GM18519 (cell line): ENCODE measurements around the gene YOD1.
A peak's percentile ranks its signal among the peaks of the same experiment; 100 is the strongest.

Experiments
- ATAC-seq: cut with Tn5 transposase; IDR thresholded peaks from one replicate; pipeline ENCODE4 v1.9.1; 2021; ENCODE audit warnings: mild to moderate bottlenecking, moderate library complexity; ENCODE audit not compliant: unreplicated experiment, low FRiP score

Gene YOD1

DNA sequence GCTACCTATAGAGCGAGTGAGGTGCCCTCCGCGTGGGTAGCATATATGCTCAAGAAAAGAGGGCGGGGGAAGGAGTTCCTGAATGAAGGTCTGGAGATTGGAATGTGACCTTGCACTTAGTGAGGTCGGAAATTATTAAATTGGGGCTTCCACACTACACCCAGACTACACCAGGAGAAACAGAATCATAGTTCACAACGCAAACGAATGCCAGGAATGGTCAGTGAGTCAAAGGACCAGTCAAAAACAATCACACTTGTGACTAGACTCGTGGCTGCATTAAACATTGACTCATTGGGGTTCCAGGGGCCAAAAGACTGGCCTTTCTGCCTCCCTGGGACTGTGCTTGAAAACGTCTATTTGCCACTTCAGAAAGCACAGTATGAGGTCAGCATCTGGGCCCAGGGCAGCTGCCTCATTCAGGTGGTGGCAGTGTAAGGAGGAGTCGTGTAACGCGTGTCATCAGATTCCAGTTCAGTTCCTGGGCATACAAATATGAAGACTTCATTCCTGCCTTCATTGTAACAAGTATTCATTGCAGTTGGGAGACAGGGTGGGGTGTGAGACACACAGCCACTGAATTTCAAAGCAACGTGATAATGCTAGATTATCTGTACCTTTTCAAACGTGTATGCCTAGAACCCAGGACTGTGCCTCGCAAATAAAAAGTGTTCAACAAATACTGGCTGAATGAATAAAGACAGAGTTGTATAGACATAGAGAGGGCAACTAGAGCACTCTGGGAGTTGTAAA is at the start of gene YOD1:
Gene YOD1 (minus strand): TSS at position 18 of the 753 bp plus-strand sequence. CDS start 178 bp downstream, outside the sequence.
- ATAC-seq = no peak

DNA sequence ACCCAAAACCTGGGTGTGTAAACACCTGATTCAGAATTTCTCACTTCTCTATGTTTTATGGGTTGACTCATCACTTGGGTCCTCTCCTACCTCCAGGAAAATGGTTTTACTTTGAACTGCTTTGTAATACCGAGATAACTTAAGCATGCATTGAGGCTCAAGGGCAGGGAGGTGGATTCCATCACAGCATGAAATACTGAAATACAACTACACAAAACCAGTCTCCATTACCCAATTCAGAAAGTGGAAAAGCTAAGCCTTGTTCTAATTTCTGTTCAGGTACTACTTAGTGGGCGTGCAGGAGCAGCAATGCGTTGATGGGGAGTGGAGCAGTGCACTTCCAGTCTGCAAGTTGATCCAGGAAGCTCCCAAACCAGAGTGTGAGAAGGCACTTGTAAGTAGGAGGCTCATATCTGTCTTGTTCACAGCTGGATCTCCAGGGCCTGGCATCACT is 46.9 kb upstream of the YOD1 start:
- peak; percentile 81 for ATAC-seq

DNA sequence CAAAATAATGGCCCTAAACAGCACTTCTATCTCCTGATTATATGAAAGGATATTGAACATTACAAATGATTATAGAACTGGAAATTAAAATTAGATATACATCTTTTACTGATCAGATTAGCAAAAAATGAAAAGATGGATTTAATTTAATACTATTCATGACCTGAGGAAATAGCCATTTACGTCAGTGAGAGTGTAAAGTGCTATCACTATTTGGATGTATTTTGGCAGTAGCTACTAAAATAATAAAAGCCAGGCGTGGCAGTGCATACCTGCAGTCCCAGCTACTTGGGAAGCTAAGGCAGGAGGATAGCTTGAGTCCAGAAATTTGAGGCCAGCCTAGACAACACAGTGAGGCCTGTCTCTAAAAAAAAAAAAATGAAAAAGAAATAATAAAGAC is 42.9 kb upstream of the YOD1 start:
- ATAC-seq = no peak

DNA sequence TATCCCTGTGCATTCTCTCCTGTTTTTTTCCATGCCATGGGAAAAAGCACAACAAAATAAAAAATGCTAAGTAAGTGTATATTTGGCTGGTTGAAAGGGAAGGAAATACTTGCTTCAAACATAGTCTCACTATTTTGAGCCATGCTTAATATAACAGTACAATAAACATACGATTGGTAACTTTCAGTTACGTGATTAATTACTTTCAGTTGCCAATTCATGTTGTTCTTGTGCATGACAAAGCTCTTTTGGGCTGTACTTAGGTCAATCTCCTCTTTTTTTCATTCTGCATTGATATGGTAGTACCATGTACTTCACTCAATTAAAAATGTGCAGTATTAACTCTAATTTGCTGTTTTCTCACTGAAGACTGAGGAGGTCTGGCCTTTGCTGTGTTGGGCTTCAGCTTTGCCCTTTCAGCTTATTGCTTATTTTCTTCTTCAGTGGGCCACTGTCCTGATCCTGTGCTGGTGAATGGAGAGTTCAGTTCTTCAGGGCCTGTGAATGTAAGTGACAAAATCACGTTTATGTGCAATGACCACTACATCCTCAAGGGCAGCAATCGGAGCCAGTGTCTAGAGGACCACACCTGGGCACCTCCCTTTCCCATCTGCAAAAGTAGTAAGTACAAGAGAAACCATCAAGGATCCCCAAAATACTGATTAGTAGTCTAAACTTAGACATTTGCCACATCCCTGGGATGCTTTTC is 40.3 kb upstream of the YOD1 start:
- ATAC-seq = no peak

DNA sequence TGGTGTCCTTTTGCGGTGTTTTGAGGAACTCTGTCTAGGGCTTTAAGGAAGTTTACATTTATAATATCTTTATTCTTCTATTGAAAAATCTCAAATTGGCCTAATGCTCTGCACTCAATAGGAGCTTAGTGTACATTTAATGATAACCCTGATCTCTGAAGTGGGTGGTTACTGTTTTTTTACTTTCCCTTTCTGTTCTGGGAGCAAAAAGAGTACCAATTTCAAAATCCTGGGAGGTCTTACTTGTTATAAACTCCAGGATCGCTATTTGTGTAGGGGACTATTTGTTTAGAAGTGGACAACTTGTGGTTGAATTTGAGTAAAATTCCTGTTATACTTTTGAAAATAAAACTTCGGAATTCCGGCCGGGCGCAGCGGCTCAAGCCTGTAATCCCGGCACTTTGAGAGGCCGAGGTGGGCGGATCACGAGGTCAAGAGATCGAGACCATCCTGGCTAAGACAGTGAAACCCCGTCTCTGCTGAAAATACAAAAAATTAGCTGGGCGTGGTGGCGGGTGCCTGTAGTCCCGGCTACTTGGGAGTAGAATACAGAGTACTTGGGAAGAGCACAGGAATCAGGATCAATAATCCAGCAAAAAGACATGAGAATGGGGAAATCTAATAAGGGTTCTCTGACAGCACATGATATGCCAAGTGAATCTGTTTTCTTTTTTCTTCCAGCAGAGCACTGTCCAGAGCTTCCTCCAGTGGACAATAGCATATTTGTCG is 38.8 kb upstream of the YOD1 start:
- ATAC-seq = no peak

DNA sequence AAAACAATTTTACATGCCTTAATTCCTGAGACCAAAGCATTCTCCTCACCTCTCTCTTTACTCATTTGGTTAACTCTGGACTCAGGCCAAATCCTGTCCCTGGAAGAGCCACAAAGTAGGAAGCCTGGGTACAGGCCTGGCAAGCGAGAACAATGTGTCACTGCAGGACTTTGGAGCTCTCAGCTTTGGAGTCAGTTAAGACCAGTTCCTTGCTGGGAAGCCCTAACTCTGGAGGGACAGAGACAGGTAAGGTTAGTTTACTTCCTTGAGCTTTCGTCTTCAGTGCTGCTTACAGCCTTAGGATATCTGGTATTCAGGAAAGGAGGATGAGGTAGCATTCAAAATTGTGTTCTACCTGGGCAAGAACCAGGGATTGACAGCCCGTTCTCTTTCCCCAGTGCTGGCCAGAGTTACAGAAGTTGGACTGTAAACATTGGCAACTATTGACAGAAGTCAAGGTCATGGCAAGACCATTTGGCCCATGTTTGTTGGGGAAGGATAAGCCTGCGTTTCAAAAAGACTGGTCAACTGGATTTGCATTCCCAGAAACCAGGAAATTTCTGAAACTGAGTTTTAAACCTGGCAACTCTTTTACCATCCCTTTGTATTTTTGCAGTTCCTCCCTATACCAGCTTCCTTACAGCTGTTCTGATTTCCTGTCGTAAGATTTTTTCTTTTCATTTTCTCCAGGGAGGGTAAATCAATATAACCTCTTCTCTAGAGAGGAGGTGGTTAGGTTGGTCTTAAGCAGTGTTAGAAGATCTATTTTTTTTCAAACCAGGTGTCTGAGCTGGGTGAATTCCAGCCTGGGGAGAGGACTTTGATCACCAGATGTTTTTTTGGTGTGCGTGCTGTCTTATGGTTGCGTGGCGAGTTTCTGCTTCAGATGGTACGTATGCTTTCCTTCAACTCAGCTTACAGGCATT is 38.0 kb upstream of the YOD1 start, which contains the start of gene C4BPB:
Gene C4BPB (plus strand): TSS at position 160 of the 926 bp plus-strand sequence. CDS start 672 bp downstream, at position 832.
- ATAC-seq = no peak

DNA sequence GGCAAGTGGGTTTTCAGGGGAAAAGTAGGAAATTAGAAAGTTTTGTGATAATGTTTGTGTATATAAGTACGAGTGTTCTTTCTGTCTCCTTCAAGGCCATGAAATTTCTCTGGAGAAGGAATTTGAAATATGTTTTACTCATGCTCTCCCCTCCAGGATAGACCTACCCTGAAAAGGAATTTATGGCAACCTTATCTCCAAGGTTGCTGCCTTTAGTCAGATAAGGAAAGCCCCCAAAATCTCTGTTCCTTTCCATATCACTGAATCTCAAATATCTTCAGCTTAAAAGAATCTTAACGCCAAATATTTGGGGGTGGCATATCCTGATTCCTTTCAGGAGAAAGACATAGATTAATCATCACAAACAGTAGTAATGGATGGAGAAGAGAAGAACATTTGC is 37.2 kb upstream of the YOD1 start:
- ATAC-seq = no peak

DNA sequence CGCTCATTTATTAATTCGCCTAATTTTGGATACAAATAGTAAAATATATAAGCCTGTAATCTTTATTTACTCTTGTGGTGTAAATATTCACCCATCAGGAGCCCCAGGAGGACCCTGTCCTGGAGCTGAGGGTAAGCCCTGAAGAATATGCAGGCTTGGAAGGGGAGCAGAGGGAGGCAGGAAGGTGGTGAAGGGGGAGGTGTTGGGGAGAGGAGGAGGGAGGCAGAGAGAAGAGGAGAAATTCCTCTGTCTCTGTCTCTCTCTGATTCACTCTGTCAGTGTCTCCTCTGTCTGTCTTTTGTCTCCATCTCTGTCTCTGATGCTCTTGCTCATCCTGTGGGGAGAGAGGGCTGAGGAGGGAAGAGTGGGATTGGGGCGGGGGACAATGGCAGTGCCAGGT is 34.9 kb upstream of the YOD1 start:
- ATAC-seq = no peak

DNA sequence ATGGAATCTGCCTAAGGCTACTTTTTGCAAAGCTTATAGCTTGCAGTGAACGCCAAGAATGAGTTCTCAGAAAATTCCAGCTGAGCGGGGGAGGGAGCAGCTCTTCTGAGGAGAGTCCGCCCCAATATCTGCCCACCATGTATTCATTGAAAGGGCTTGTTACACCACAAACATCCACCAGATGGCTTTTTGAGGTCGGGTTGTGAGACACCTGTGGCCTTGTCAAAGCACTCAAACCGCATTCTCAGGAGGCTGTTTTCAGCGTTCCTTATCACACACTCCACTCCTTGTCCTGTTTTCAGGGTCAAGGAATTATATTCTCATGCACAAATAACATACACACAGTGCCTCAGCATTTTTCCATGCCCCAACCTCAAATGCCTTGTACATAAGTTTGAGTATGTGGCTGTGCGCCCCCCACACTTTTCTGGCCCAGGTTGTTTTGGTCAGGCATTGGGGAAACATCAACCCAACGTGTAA is 33.7 kb upstream of the YOD1 start:
- ATAC-seq = no peak

DNA sequence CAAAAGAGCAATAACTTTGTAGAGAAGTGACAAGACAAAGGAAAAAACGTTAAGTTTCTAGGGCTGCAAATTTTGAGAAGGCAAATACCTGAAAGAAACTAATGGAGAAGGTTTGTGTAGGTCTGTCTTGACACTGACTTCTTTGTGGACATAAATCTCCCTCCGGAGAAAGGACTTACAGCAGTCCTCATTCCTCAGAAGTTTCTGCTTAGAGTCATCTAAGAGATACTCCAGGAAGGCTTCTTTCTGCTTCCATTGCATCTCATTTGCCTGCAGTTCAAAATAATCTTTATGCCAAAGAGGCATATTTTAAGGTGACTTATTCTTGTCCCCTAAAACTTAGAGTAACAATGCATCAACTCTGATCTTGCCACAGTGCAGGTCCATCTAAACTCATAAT is 33.2 kb upstream of the YOD1 start:
- no peak for ATAC-seq

DNA sequence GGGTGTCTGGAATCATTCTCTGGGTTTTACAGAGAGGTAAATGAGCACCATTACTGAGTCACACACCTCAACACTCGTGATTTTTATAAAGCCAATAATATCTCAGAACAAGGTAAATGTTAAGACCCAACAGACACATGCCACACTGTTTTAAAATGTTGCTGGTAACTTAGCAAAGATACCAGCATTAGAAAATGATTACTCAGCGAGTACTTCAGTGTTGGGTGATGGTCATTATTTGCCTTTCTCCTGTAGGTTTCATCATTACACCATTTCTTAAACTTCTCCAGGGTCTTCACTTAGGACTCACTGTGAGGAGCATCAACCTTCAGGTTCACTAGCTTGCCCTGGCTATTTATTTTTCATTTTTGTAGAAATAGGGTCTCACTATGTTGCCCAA is 30.8 kb upstream of the YOD1 start:
- ATAC-seq = no peak

DNA sequence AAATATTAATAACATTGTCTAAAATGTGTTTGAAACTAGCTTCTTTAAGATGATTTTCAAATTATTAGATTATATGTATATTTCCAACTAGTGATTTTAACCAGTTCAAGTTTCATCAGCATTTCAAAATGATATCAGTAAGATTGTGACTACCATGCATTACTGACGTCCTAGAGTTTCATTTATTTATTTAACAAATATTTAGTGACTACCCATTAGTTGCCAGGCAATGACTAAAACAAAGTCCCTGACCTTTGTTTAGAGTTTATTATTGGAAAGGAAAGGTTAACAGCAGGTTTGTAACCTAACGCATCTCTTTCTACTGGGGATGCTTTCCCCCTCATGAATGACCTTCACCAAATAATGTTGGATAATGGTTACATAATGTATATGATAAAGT is 30.1 kb upstream of the YOD1 start:
- no peak for ATAC-seq

DNA sequence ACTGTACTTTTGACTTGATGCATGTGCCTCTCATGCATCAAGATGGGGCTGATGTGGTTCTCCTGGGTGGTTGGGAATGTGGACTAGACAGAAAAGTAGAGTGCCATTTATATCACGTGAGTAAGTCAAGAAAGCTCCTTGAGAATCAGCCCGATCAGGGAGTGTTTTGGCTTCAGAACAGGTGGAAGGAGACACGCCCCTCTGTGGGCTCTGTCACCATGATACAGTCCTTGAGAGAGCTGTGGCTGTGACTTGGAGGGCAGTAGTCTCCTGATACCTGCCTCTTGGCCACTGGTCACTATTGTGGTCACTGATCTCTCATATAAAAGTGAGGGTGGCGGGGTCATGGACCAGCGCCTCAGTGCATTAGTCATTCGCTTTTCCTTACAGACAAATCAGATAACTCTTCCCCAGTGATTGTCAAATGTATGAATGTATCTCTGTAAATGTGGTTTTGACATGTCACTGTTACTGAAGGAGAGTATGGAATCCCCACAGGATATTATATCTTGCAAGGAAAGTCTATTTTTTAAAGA is 28.8 kb upstream of the YOD1 start:
- no peak for ATAC-seq

DNA sequence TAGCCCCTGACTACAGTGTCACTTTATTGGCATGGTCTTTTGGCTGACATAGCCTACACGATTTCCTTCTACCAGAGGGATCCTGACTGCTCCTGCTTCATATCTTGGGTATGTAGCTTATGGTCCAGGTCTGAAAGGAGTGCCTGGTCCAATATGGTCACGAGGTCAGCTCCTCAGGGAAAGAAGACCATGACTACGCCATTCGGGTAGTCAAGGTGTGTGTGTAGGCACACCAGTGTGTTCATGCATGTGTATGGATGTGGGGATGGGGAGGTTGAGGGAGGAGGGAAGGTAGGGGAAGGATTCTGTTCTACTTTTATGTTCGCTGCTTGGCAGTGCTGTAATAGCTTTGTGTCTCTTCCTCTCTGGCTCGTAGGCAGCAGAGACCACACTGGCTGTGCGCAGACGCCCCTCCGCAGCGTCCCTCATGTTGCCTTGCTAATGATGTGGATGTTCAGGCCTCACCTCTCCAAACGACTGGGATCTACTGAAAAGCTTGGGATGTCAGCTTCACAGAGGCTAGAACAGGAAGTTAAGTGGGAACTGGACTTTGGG is 27.6 kb upstream of the YOD1 start:
- no peak for ATAC-seq

DNA sequence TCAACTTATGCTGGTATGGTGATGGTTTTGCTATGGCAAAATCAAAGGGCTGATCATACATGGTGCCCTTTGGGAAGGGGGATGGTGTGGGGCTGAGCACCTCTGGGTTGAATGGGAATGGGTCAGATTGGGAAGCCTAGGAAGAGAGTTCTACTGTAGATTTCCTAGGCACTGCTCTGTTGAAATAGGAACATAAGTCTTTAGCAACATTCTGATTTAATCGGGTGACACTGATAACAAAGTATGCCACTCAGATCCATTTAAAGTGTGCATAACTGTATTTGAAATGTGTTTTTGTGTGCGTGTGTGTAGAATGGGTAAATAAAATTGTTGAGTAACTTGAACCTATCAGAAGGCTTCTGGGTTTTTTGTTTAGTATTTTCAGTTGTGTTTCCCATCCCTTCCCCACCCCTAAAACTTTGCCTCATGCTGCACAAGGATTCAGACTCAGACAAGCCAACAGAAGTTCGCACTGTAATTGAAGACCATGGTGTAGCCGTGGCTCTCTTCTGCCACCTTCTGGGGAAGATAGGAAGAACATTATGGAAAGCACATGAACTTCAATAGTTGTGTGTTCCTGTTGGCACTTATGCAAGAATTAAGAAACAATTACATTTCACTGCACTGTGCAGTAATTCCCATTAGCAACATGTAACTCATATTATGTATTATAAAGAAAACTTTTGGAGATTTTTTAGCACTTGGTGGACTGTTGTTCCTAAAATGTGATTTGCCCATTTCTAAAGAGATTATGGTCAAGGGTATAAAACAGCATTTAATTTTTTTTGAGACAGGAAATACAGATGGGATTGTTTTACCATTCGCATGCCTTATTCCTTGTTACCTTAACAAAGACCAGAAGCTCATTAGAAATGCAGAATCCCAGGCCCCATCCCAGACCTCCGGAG is 26.7 kb upstream of the YOD1 start:
- no peak for ATAC-seq

DNA sequence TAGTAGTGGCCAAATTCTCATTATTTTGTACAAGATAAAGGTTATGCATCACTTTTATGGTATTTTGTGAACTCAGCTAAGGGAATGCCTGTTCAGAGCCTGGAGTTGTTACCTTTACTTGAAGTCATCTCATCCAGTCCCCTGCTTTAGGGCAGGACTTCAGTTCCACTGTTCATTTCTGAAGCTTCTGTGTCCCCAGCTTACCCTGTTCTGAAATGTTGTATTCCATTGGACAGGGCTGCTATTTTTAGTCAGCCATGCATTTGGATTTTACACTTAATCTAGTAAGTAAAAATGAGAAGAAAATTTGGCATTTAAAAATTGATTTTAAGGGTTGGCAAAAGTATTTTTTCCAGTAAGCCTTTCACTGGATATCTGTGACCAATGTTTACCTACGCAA is 26.0 kb upstream of the YOD1 start:
- no peak for ATAC-seq

DNA sequence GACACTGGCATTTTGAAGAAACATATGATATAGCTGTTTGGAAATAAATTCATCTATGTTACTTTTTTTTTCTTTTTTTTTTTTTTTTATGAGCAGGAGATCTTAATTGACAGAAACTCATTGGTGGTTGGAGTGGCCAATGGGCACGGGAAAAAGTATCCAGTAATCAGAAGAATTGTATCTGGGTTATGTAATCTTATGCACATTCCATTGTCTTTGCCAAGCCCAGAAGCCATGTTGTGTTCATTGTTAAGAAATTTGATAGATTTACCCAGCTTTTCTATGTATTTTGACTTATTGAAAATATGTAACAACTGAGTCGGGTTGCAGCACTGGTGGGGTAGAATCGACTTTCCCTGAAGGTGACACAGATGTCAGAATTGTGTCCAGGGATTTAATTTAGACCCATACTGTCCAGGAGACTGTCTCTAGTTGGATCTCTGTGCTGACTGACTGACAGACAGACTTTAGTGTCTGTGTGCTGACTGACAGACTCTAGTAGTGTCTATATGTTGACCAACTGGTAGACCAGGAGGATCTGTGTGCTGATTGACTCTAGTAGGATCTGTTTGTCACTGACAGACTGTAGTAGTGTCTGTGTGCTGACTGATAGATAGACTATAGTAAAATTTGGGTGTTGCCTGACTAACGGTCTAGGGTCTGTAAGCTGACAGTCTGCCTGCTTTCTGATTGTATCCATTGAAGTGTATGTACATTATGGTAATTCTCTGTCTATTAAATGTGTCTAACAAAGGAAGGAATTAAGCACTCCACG is 25.4 kb upstream of the YOD1 start:
- ATAC-seq = no peak
